K562 (cell line): ENCODE results near the gene HES5. TPM values are rescaled to one million over a fixed set of nuclear protein-coding genes. Genes with fewer than 3 reads are reported as not detected.

Experiments used
- CREM ChIP-seq: IDR thresholded peaks from 2 replicates; pipeline ENCODE4 v1.6.1; 2014; ENCODE audit warnings: antibody characterized with exemption, low read depth
- NFYB ChIP-seq: IDR thresholded peaks from 2 replicates; pipeline ENCODE4 v1.6.1; 2011; ENCODE audit warnings: mild to moderate bottlenecking, moderate library complexity; ENCODE audit not compliant: insufficient read length; ENCODE audit errors: extremely low read depth
- NR2C1 ChIP-seq, 2 experiments: fragments of 450-650 bp; IDR thresholded peaks; 2 replicates each; pipeline ENCODE4 v1.6.1; 2017; ENCODE audit warnings: mild to moderate bottlenecking in 2 of 2, antibody characterized with exemption in 1 of 2, inconsistent platforms in 1 of 2, missing compliant biosample characterization in 1 of 2, missing genetic modification characterization in 1 of 2
- PHF20 ChIP-seq: fragments of 450-650 bp; IDR thresholded peaks from 2 replicates; pipeline ENCODE4 v1.6.1; 2018; ENCODE audit not compliant: partially characterized antibody
- STAT6 ChIP-seq: sonication (generic); formaldehyde crosslinking; IDR thresholded peaks from 2 replicates; pipeline ENCODE4 v1.8.1; 2023; ENCODE audit warnings: mild to moderate bottlenecking, missing genetic modification reagents
- TEAD4 ChIP-seq, 2 experiments: sonication (generic) in 1 of 2; formaldehyde crosslinking in 1 of 2; IDR thresholded peaks; 2 replicates each; pipeline versions ENCODE4 v1.6.1 to v1.8.0; 2012 to 2022; ENCODE audit warnings: borderline replicate concordance in 1 of 2, inconsistent platforms in 1 of 2, low read length in 1 of 2, mild to moderate bottlenecking in 1 of 2, missing genetic modification reagents in 1 of 2
- ZNF280B ChIP-seq: fragments of 250-450 bp; sonication (Bioruptor Pico); IDR thresholded peaks from 2 replicates; pipeline ENCODE4 v1.5.1; 2021; ENCODE audit warnings: mild to moderate bottlenecking
- ZNF324 ChIP-seq: fragments of 250-450 bp; sonication (Bioruptor Pico); IDR thresholded peaks from 2 replicates; pipeline ENCODE4 v1.4.0; 2020; ENCODE audit warnings: mild to moderate bottlenecking
- ZNF41 ChIP-seq: fragments of 250-450 bp; sonication (Bioruptor Pico); conservative IDR thresholded peaks from 2 replicates; pipeline ENCODE4 v1.4.0; 2020; ENCODE audit warnings: mild to moderate bottlenecking
- polyA plus RNA-seq, 8 experiments: library from polyadenylated mRNA; depleted of rRNA in 4 of 8; stranded (reverse) in 5 of 8; unstranded in 3 of 8; fragments of >200 nt; fragmentation: Nextera tagmentation in 2 of 8; fragmentation: Illumina TruSeq in 1 of 8; extraction: Ambion mirVana in 2 of 8; extraction: Trizol in 1 of 8; gene quantifications; 2 replicates each; pipeline versions ENCODE4 v1.2.1 to v1.2.3, GENCODE V29; 2011 to 2014; ENCODE audit warnings: inconsistent platforms in 1 of 8, missing spikeins in 1 of 8
- total RNA-seq, 7 experiments: library from RNA; depleted of rRNA in 6 of 7; stranded (reverse); fragments of >200 nt in 6 of 7; fragmentation: Illumina TruSeq in 2 of 7; extraction: Trizol in 2 of 7; gene quantifications; 2 replicates each; pipeline versions ENCODE4 v1.2.1 to v1.2.3, GENCODE V29; 2011 to 2021; ENCODE audit warnings: low replicate concordance in 1 of 7

HES5 gene
- total and polyA plus RNA-seq, 9 of the 15 experiments (the other 6 are each of a cell fraction or from before 2014, with no cell fraction given), result not detected

GRCh38 chr1:2556678-2557481 lies 26.8 kb upstream of the HES5 start (continued):
- TF ChIP-seq NFYB (no peak), CREM (no peak), PHF20 (no peak), TEAD4 (IDR thresholded peaks at IDR 0.05; ENCODE audit: low read length) (no peak), TEAD4 (CRISPR knock-in tag; IDR thresholded peaks at IDR 0.05; ENCODE audit: borderline replicate concordance) (no peak), ZNF280B (CRISPR knock-in tag) (no peak), NR2C1 (IDR thresholded peaks at IDR 0.05) (no peak), NR2C1 (tag; IDR thresholded peaks at IDR 0.05) (peak; percentile 39; the same call in 1 of the 2 replicates), STAT6 (CRISPR knock-in tag) (no peak), ZNF324 (CRISPR knock-in tag) (no peak), ZNF41 (no peak)
